Fibroblast of pulmonary artery (primary cell): ENCODE results near the gene SLC29A1.

Source experiments
- DNase-seq: peaks from one replicate; pipeline ENCODE4 v3.0.0-alpha.2; 2010; ENCODE audit warnings: low read depth
- H3K4me3 ChIP-seq: replicated peaks from 2 replicates; pipeline ENCODE4 v1.5.1; 2011; ENCODE audit warnings: low read depth, mild to moderate bottlenecking, control low read depth, low read length, moderate library complexity
- CTCF ChIP-seq: IDR thresholded peaks from 2 replicates; pipeline ENCODE4 v1.5.1; 2011; ENCODE audit warnings: mild to moderate bottlenecking, control low read depth, low read length, inconsistent platforms; ENCODE audit errors: missing control alignments

Gene SLC29A1

DNA sequence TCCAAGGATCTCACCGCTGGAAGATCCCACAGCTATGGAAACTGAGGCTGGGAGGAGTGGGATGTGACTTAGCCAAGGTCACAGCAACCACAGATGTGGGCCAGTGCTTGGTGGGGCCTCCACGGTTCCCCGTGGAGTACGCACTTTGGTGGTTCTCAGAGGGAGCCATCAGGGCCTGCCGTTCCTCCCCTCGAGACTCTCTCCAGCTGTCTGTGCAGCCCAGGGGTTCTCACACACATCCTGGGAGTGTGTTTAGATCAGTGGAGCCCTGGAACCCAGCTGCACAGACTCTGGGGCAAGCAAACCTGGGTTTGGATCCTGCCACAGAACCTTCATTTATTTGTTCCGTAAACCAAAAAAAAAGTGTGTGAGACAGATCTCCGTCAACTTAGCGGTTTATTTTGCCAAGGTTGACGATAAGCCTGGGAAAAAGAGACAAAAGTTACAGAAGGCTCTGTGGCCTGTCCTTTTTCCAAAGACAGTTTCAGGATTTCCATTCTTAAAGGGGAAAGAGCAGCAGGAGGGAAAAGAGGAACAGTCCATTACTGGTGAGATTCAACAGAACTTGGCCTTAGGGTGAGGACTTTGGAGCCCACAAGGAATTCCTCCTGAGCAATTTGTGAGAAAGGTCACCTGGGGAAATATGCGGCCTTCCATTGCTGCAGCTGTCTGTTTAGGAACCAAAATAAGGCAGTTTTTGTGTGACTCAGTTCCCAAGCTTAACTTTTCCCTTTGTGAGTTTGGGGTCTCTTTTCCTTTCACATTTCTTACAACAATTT is 20.2 kb upstream of the SLC29A1 start:
- no peak for DNase-seq
- no peak overlapping the region for H3K4me3 ChIP-seq
- no peak for TF ChIP-seq CTCF

DNA sequence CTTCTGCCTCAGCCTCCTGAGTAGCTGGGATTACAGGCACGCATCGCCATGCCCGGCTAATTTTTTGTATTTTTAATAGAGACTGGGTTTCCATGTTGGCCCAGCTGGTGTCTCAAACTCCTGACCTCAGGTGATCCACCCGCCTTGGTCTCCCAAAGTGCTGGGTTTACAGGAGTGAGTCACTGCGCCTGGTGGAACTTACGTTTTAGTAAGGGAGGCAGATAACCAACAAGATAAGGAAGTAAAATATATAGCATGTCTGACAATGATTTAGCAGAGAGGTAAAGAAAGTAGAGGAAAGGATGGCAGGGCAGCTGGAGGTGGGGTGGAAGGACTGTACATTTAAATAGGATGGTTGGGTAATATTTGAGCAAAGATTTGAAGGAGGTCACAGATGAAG is 19.4 kb upstream of the SLC29A1 start:
- no peak for TF ChIP-seq CTCF
- H3K4me3 ChIP-seq: no peak overlapping the region
- DNase-seq: no peak

DNA sequence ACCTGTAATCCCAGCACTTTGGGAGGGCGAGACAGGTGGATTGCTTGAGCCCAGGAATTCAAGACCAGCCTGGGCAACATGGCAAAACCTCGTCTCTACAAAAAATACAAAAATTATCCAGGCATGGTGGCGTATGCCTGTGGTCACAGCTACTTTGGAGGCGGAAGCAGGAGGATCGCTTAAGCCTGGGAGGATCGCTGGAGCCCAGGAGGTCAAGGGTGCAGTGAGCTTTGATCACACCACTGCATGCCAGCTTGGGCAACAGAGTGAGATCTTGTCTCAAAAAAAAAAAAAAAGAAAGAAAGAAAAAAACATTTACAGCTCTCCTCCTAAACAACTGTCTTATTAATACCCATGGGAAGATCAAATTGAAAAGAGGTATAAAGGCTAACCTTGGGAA is 15.4 kb upstream of the SLC29A1 start:
- H3K4me3 ChIP-seq: no peak overlapping the region
- no peak for DNase-seq
- no peak for TF ChIP-seq CTCF

DNA sequence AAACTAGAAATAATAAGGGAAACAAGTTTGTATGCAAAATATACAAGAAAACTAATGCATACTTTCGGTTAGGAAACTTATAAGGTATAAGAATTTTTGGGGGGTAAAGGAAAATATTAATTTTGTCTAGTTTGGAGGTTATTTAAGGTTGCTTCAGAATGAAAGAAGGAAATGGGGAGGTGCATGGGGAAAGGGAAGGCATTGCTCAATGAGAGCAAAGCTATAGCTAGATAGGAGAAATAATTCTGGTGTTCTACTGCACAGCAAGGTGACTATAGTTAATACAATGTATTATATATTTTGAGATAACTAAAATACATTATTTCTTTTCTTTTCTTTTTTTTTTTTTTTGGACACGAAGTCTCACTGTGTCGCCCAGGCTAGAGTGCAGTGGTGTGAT is 12.1 kb upstream of the SLC29A1 start:
- DNase-seq: no peak
- TF ChIP-seq CTCF: no peak
- no peak overlapping the region for H3K4me3 ChIP-seq

DNA sequence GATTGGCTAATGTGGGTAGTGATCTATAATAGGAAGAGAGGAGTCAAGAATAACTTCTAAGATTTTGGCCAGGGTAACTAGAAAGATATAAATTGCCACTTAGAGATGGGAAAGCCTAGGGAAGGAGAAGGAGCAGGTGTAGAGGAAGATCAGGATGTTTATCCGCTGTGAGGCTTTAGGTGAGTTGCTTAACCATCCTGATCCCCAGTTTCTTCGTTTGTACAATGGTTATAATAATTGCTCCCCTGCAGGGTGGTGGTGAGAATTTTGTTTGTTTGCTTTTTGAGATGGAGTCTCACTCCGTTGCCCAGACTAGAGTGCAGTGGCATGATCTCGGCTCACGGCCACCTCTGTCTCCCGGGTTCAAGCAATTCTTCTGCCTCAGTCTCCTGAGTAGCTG is 9.1 kb upstream of the SLC29A1 start:
- TF ChIP-seq CTCF: no peak
- H3K4me3 ChIP-seq: no peak overlapping the region
- DNase-seq: no peak

GRCh38 chr6:44216677-44217331 is 6.6 kb upstream of the SLC29A1 start, which contains the start of gene MYMX:
Gene MYMX (plus strand): TSS chr6:44216926. CDS start chr6:44217472, 546 bp downstream.
- H3K4me3 ChIP-seq: no peak within 1 kb of the TSS

More at GRCh38 chr6:44216677-44217331, 6.6 kb upstream of the SLC29A1 start, which contains the start of gene MYMX:
- no peak for DNase-seq
- no peak for TF ChIP-seq CTCF
